Hematopoietic multipotent progenitor cell treated with erythropoietin and hydrocortisone succinate and interleukin-3 and kit ligand, for 17 days (in vitro differentiated cells): ENCODE results near the gene CUL2.
"Not testable (repeated sequence)": the region's sequence is repeated elsewhere in the genome, so short reads cannot be mapped to it uniquely, and the experiment has no call there.

ENCODE experiments used
- DNase-seq: peaks from one replicate; pipeline ENCODE4 v3.0.0-alpha.2; 2015; ENCODE audit warnings: low spot score

Gene CUL2

GRCh38 chr10:35090162-35090954, at the start of gene CUL2:
TSS of gene CUL2 (minus strand) at chr10:35090341. CDS start at chr10:35071317, 19,024 bp downstream.
- peak; percentile 93 for DNase-seq

DNA sequence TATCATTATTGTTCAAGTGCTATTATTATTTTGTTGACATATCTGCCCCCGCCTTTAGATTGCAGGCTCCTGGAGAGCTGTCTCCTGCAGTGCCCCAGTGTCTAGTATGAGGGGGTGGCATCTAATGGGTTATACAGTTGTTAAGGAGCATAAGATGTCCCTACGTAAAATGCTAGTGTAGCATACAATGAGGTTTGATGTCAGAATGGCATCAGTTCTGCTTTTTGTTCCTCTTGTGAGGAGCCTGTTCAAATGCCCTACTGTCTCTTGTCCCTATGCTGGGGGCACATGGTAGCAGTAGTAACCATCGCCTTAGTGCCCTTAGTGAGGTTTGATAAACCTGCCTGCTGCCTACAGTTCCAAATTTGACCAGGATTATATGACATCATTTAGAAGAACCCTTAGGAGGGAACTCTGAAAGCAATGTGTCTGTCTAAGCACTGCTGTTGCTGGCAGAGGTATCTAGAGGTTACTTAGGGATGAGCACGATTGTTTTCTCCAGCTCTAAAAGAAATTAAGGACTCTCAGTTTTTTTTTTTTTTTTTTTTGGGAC, 46.2 kb upstream of the CUL2 start:
- DNase-seq, result no peak

DNA sequence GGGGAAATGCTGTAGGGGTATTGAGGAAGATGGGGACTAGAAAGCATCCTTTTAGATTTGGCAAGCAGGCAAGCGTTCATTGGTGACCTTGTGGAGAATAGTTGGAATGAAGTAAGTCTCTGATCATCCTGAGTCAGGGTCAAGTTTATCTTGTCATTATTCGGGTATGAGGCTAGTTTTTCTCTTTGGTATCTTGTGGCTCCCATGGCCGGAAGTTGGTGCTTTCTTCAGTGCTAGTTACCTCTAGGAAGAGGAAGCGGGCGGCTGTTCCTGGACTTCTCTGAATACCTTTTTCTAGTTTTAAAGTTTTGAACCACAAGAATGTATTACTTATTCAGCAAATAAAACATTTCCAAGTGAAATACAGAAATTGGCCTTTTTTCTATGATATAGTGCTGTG, 45.7 kb upstream of the CUL2 start:
- DNase-seq, result no peak

- DNase-seq, result no peak
These were observed 43.4 kb upstream of the CUL2 start for GRCh38 chr10:35133586-35133985.

DNA sequence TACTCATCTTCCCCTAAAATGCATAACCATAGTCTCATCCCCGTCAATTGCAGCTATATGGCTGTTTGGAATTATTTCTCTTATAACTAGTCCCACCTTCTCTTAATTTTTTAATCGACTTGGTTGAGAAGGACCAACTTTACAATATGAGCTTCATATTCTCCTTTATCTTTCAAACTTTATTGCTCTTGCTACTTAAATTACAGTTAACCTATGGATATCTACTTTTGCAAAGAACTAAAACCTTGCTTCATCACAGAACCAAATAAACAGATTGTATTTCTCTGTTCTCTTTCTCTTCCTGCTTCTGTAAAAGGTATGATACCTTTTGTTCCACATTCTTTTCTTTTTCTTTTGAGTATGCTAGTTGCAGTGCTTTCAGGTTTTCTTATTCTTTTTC, 42.6 kb upstream of the CUL2 start:
- DNase-seq, result no peak

DNA sequence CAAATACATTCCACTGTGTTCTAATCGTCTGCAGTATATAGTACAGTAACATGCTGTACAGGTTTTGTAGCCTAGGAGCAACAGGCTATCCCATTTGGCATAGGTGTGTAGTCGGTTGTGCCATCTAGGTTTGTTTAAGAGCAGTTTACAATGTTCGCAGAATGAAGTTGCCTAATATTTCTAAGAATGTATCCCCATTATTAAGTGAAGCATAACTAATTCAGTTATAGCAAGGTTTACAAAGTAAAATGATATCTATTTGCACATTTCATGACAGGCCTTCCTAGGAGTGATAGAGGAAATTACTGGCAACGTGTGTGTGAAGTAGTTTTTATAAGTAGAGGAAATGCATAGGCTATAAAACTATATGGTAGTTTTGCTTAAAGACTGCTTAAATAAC, 40.5 kb upstream of the CUL2 start:
- no peak for DNase-seq

DNA sequence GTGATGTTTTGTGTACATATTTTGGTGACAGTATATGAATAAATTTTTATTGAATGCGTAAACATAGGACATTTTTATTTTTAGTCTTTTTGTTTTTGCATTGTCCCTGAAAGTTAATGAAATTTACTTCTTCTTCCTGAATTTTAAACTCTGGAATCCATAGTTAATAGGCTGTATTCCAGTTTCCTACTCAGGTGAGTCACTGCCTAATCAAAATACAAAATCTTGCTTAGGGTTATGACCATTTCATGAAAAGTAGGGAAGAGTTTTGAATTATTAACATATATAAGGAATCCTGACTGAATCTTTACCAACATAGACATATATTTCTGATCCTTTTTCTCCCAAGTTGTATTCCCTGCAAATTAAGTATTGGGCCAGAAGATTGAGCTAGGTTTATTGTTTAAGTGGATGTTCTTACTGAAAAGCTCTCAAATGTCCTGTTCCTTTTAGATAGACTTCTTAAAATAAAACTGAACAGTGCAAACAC, 39.1 kb upstream of the CUL2 start:
- DNase-seq, result no peak

DNA sequence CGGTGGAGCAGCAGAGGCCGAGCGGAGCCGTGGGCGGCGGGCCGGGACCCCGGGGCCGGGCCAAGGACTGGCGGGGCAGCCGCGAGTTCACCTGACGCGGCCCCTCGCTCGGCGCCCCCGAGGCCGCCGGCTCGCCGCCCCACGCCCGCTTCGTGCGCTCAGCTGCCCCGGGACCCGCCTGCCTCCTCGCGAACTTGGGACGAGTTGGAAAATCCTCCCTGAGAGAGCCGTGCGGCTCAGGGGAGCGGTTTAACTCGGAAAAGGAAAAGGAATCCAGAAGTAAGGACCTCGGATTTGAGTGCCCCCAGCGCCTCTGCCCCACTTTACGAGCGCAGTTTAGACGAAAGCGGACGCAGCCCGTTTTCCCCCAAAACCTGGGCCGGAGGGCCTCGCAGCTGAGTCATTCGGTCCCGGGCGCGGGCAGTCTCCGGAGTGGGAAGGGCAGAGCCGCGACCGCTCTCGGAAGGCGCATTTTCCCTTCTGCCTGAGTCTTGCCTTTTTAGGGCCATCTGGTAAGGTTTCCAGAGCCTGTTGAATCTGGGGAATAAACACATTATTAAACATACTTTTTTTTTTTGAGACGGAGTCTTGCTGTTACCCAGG, 37.2 kb upstream of the CUL2 start:
- DNase-seq, result peak; percentile 68

- DNase-seq, result peak; percentile 96
These were observed 36.6 kb upstream of the CUL2 start, which contains the start of gene CREM for GRCh38 chr10:35126530-35127288. TSS of gene CREM (plus strand) at chr10:35126846. CDS start at chr10:35137836, 10,990 bp downstream.

GRCh38 chr10:35126062-35126529, 36.0 kb upstream of the CUL2 start:
- DNase-seq, result no peak

DNA sequence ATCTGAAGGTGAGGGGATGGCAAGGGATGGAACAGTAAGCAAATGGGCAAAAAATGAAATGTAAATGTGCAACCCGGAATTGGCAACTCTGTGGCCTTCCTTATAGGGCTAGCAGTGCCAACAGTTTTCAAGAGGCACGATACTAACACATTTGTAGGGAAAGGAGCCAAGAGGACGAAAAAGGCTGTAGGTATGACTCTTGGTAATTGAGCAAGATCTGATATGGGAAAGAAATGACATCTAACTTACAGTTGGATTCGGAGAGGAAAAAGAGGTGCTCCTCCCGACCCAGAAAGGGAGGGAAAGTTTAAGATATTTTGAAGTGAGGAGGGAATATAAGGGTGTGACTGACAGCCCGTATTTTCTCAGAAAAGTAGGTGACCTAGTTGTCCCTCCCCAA, 34.4 kb upstream of the CUL2 start:
- DNase-seq, result no peak

GRCh38 chr10:35119378-35119777, 29.2 kb upstream of the CUL2 start:
- DNase-seq, result no peak

DNA sequence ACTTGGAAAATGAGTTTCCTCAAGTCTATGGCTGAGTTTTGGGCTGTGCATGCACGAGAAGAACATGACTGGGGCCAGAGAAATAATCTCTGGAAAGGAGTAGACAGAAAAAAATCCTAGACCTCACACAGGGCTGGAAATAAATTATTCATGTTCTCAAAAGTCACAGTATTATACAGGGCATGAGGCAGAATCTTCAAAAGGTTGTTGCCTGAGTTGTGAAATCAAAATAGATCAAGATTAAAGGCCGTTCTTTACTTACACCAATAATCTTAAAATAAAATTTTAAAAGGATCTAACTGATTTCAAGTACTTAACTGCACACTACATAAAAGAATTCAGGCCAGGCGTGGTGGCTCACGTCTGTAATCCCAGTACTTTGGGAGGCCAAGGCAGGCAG, 22.4 kb upstream of the CUL2 start:
- DNase-seq, result no peak

DNA sequence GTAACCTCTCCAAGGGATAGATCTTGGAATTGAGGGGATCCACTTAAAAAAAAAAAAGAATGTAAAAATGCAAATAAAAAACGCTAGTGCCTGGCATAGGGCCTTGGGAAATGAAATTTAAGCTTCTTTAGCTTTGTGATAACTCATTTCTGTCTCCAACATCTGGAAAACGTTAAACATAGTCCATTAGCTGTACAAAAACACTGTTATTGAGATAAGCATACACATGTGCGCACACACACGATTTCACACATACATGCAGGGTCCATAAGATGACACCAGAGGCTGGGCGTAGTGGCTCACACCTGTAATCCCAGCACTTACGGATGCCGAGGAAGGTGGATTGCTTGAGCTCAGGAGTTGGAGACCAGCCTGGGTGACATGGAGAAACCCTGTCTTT, 13.7 kb upstream of the CUL2 start:
- DNase-seq, result no peak

GRCh38 chr10:35097510-35097909, 7.4 kb upstream of the CUL2 start:
- no peak for DNase-seq

GRCh38 chr10:35096312-35096711, 6.2 kb upstream of the CUL2 start:
- no peak for DNase-seq

DNA sequence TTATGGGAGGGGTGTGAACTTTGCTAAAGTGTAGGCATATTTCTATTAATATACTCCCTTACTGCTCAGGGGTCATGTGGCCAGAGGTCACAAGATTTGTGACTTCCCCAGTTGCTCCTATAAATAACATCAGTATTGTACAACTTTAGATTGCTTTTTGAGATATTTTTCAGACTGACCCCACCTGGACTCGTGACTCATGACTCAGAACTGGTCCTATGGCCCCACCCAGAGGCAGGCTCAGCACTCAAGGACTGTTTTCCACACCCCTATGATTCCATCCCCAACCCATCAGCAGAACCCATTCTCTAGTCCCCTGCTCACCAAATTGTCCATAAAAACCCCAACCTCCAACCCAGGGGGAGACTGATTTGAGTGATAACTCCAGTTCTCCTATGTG, 2.7 kb upstream of the CUL2 start:
- DNase-seq, result no peak

- no peak for DNase-seq
These were observed 2.1 kb upstream of the CUL2 start for GRCh38 chr10:35091994-35092790.

DNA sequence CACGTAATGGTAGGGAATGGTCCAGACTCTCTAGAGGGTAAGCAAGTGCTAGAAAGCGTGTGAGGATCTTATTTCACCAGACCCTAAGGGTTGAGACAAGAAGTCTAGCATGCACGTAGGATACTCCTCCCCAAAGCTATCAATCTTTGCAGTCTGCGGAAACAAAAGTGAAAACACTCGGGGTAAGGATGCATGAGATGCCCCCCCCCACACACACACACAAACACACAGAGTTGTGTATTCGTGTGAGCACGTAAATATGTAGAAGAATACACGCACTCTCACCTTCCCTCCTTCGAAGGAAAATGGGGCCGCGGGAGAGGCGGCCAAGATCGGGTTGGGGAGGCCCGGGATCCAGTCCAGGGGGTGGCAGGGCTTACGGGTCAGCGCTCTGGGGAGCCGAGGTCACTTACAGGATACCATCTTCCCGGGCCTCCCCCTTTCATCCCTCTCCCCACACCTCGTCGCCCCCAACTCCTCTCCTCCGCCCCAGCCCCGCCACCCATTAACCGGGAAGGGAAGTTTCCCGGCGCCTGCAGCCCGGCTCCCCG, 455 bp downstream of the CUL2 start:
- DNase-seq, result peak; percentile 23

DNA sequence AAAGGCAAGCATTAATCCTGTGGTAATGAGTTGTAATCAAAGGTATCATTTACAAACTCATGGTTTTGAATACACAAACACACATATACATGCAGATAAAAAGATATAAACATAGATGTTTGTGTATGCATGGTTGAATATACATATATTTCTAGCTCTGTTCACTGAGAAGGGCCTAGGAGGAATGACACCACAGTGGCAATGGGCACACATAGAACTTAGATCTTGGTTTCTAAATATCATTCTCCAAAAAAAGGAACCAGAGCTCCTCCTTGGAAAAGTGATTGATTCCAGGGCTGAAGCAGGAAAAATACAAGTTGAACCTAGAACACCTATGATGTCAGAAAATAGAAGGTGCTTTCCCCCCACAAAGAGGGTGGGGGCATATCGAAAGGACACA, 6.9 kb downstream of the CUL2 start:
- no peak for DNase-seq

GRCh38 chr10:35080261-35080660, 9.9 kb downstream of the CUL2 start:
- DNase-seq, result not testable (repeated sequence)
